ENCODE data around the gene PLA2G4A.

The PLA2G4A gene

GRCh38 chr1:186930238-186930637 is 101.5 kb downstream of the PLA2G4A start:
- H3K27me3 ChIP-seq (ENCODE audit: control insufficient read depth, insufficient read depth, low read length, poor library complexity, severe bottlenecking) = no peaks in the 10 kb centered on the region
- H3K36me3 ChIP-seq (ENCODE audit: control insufficient read depth, insufficient read depth, low read length) = no peaks in the 10 kb centered on the region
- 86 to 100% methylated on average over 1 of the region's 2 CpGs for WGBS, 2 experiments
- H3K4me3 ChIP-seq (ENCODE audit: insufficient read depth, low read depth, low read length) = no peak overlapping the region
- no peaks in the 10 kb centered on the region for H3K4me1 ChIP-seq (ENCODE audit: control insufficient read depth, insufficient read depth, low read length)
- no peak overlapping the region for H3K27ac ChIP-seq (ENCODE audit: insufficient read depth, low read depth, low read length, poor library complexity, severe bottlenecking)
- H3K9me3 ChIP-seq (ENCODE audit: control insufficient read depth, low read length) = no peaks in the 10 kb centered on the region

- Histone ChIP-seq H3K27me3 (ENCODE audit: control insufficient read depth, insufficient read depth, low read length, poor library complexity, severe bottlenecking) (no peaks in the 10 kb centered on the region), H3K27ac (ENCODE audit: insufficient read depth, low read depth, low read length, poor library complexity, severe bottlenecking) (no peak overlapping the region), H3K4me1 (ENCODE audit: control insufficient read depth, insufficient read depth, low read length) (no peaks in the 10 kb centered on the region), H3K9me3 (ENCODE audit: control insufficient read depth, low read length) (no peaks in the 10 kb centered on the region), H3K36me3 (ENCODE audit: control insufficient read depth, insufficient read depth, low read length) (no peaks in the 10 kb centered on the region), H3K4me3 (ENCODE audit: insufficient read depth, low read depth, low read length) (no peak overlapping the region)
- WGBS, 2 experiments = 88 to 90% methylated on average over 3 of the region's 3 CpGs
Observed at GRCh38 chr1:186937016-186937670, 108.4 kb downstream of the PLA2G4A start.

- H3K36me3 ChIP-seq (ENCODE audit: control insufficient read depth, insufficient read depth, low read length) = no peaks in the 10 kb centered on the region
- H3K4me1 ChIP-seq (ENCODE audit: control insufficient read depth, insufficient read depth, low read length) = no peaks in the 10 kb centered on the region
- WGBS, 2 experiments = 86 to 92% methylated on average over 6 to 8 of the region's 8 CpGs
- no peaks in the 10 kb centered on the region for H3K27me3 ChIP-seq (ENCODE audit: control insufficient read depth, insufficient read depth, low read length, poor library complexity, severe bottlenecking)
- no peak overlapping the region for H3K27ac ChIP-seq (ENCODE audit: insufficient read depth, low read depth, low read length, poor library complexity, severe bottlenecking)
- H3K9me3 ChIP-seq (ENCODE audit: control insufficient read depth, low read length) = no peaks in the 10 kb centered on the region
- no peak overlapping the region for H3K4me3 ChIP-seq (ENCODE audit: insufficient read depth, low read depth, low read length)
Observed at GRCh38 chr1:186943891-186944686, 115.3 kb downstream of the PLA2G4A start.

GRCh38 chr1:186945146-186945545 is 116.4 kb downstream of the PLA2G4A start:
- no peaks in the 10 kb centered on the region for H3K4me1 ChIP-seq (ENCODE audit: control insufficient read depth, insufficient read depth, low read length)
- H3K27ac ChIP-seq (ENCODE audit: insufficient read depth, low read depth, low read length, poor library complexity, severe bottlenecking) = no peak overlapping the region
- H3K27me3 ChIP-seq (ENCODE audit: control insufficient read depth, insufficient read depth, low read length, poor library complexity, severe bottlenecking) = no peaks in the 10 kb centered on the region
- no peaks in the 10 kb centered on the region for H3K9me3 ChIP-seq (ENCODE audit: control insufficient read depth, low read length)
- no peaks in the 10 kb centered on the region for H3K36me3 ChIP-seq (ENCODE audit: control insufficient read depth, insufficient read depth, low read length)
- H3K4me3 ChIP-seq (ENCODE audit: insufficient read depth, low read depth, low read length) = no peak overlapping the region
- 94 to 95% methylated on average over 4 of the region's 4 CpGs for WGBS, 2 experiments

- Histone ChIP-seq H3K4me1 (ENCODE audit: control insufficient read depth, insufficient read depth, low read length) (no peaks in the 10 kb centered on the region), H3K36me3 (ENCODE audit: control insufficient read depth, insufficient read depth, low read length) (no peaks in the 10 kb centered on the region), H3K9me3 (ENCODE audit: control insufficient read depth, low read length) (no peaks in the 10 kb centered on the region), H3K4me3 (ENCODE audit: insufficient read depth, low read depth, low read length) (no peak overlapping the region), H3K27me3 (ENCODE audit: control insufficient read depth, insufficient read depth, low read length, poor library complexity, severe bottlenecking) (no peaks in the 10 kb centered on the region), H3K27ac (ENCODE audit: insufficient read depth, low read depth, low read length, poor library complexity, severe bottlenecking) (no peak overlapping the region)
- 93 to 96% methylated on average over 4 of the region's 4 CpGs for WGBS, 2 experiments
Observed at GRCh38 chr1:186948535-186948934, 119.8 kb downstream of the PLA2G4A start.

DNA sequence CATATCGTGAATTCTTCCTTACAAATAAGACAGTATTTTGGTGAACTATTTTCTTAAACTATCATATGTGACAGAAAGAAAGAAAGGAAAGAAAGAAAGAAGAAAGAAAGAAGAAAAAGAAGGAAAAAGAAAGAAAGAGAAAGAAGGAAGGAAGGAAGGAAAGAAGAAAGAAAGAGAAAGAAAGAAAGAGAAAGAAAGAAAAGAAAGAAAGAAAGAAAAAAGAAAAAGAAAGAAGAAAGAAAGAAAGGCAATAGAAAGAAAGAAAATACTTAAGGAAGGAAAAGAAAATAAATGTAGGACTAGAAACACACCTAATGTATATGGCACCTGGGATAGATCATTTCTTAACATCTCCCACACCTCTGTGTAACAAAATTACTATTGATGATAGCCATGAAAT is 120.4 kb downstream of the PLA2G4A start:
- no peaks in the 10 kb centered on the region for H3K9me3 ChIP-seq (ENCODE audit: control insufficient read depth, low read length)
- no peaks in the 10 kb centered on the region for H3K4me1 ChIP-seq (ENCODE audit: control insufficient read depth, insufficient read depth, low read length)
- no CpG with 5 or more reads among the region's 1 CpG for WGBS, 2 experiments
- H3K27me3 ChIP-seq (ENCODE audit: control insufficient read depth, insufficient read depth, low read length, poor library complexity, severe bottlenecking) = no peaks in the 10 kb centered on the region
- no peak overlapping the region for H3K27ac ChIP-seq (ENCODE audit: insufficient read depth, low read depth, low read length, poor library complexity, severe bottlenecking)
- H3K4me3 ChIP-seq (ENCODE audit: insufficient read depth, low read depth, low read length) = no peak overlapping the region
- H3K36me3 ChIP-seq (ENCODE audit: control insufficient read depth, insufficient read depth, low read length) = no peaks in the 10 kb centered on the region

- no peaks in the 10 kb centered on the region for H3K27me3 ChIP-seq (ENCODE audit: control insufficient read depth, insufficient read depth, low read length, poor library complexity, severe bottlenecking)
- no peaks in the 10 kb centered on the region for H3K9me3 ChIP-seq (ENCODE audit: control insufficient read depth, low read length)
- no peaks in the 10 kb centered on the region for H3K36me3 ChIP-seq (ENCODE audit: control insufficient read depth, insufficient read depth, low read length)
- H3K4me1 ChIP-seq (ENCODE audit: control insufficient read depth, insufficient read depth, low read length) = no peaks in the 10 kb centered on the region
- H3K4me3 ChIP-seq (ENCODE audit: insufficient read depth, low read depth, low read length) = no peak overlapping the region
- WGBS, 2 experiments = 96% methylated on average over 3 to 4 of the region's 4 CpGs
- no peak overlapping the region for H3K27ac ChIP-seq (ENCODE audit: insufficient read depth, low read depth, low read length, poor library complexity, severe bottlenecking)
Observed at GRCh38 chr1:186950547-186950946, 121.8 kb downstream of the PLA2G4A start.

- no peaks in the 10 kb centered on the region for H3K4me1 ChIP-seq (ENCODE audit: control insufficient read depth, insufficient read depth, low read length)
- 93 to 100% methylated on average over 2 of the region's 2 CpGs for WGBS, 2 experiments
- H3K27ac ChIP-seq (ENCODE audit: insufficient read depth, low read depth, low read length, poor library complexity, severe bottlenecking) = no peak overlapping the region
- H3K4me3 ChIP-seq (ENCODE audit: insufficient read depth, low read depth, low read length) = no peak overlapping the region
- no peaks in the 10 kb centered on the region for H3K27me3 ChIP-seq (ENCODE audit: control insufficient read depth, insufficient read depth, low read length, poor library complexity, severe bottlenecking)
- H3K9me3 ChIP-seq (ENCODE audit: control insufficient read depth, low read length) = no peaks in the 10 kb centered on the region
- no peaks in the 10 kb centered on the region for H3K36me3 ChIP-seq (ENCODE audit: control insufficient read depth, insufficient read depth, low read length)
Observed at GRCh38 chr1:186953876-186954275, 125.1 kb downstream of the PLA2G4A start.

GRCh38 chr1:186957314-186957713 is 128.6 kb downstream of the PLA2G4A start:
- WGBS, 2 experiments = 45 to 50% methylated on average over 2 of the region's 2 CpGs
- H3K36me3 ChIP-seq (ENCODE audit: control insufficient read depth, insufficient read depth, low read length) = no peaks in the 10 kb centered on the region
- H3K27me3 ChIP-seq (ENCODE audit: control insufficient read depth, insufficient read depth, low read length, poor library complexity, severe bottlenecking) = no peaks in the 10 kb centered on the region

GRCh38 chr1:186958520-186958919 is 129.8 kb downstream of the PLA2G4A start:
- H3K9me3 ChIP-seq (ENCODE audit: control insufficient read depth, low read length) = no peaks in the 10 kb centered on the region
- no peaks in the 10 kb centered on the region for H3K36me3 ChIP-seq (ENCODE audit: control insufficient read depth, insufficient read depth, low read length)
- H3K27me3 ChIP-seq (ENCODE audit: control insufficient read depth, insufficient read depth, low read length, poor library complexity, severe bottlenecking) = no peaks in the 10 kb centered on the region
- H3K4me3 ChIP-seq (ENCODE audit: insufficient read depth, low read depth, low read length) = no peak overlapping the region
- H3K27ac ChIP-seq (ENCODE audit: insufficient read depth, low read depth, low read length, poor library complexity, severe bottlenecking) = no peak overlapping the region
- H3K4me1 ChIP-seq (ENCODE audit: control insufficient read depth, insufficient read depth, low read length) = no peaks in the 10 kb centered on the region
- 86 to 96% methylated on average over 1 of the region's 2 CpGs for WGBS, 2 experiments

More at GRCh38 chr1:186957314-186957713, 128.6 kb downstream of the PLA2G4A start:
- Histone ChIP-seq H3K4me1 (ENCODE audit: control insufficient read depth, insufficient read depth, low read length) (no peaks in the 10 kb centered on the region), H3K27ac (ENCODE audit: insufficient read depth, low read depth, low read length, poor library complexity, severe bottlenecking) (no peak overlapping the region), H3K9me3 (ENCODE audit: control insufficient read depth, low read length) (no peaks in the 10 kb centered on the region), H3K4me3 (ENCODE audit: insufficient read depth, low read depth, low read length) (no peak overlapping the region)

Measured in ectodermal cell (in vitro differentiated cells).